HG03045 (cell line): ENCODE measurements around the gene TRIM56.
"Not testable (repeated sequence)": the region's sequence is repeated elsewhere in the genome, so short reads cannot be mapped to it uniquely, and the experiment has no call there.

ENCODE experiments used
- ATAC-seq: cut with Tn5 transposase; IDR thresholded peaks from one replicate; pipeline ENCODE4 v1.9.1; 2021; ENCODE audit warnings: mild to moderate bottlenecking, moderate library complexity; ENCODE audit not compliant: unreplicated experiment

The TRIM56 gene, protein sequence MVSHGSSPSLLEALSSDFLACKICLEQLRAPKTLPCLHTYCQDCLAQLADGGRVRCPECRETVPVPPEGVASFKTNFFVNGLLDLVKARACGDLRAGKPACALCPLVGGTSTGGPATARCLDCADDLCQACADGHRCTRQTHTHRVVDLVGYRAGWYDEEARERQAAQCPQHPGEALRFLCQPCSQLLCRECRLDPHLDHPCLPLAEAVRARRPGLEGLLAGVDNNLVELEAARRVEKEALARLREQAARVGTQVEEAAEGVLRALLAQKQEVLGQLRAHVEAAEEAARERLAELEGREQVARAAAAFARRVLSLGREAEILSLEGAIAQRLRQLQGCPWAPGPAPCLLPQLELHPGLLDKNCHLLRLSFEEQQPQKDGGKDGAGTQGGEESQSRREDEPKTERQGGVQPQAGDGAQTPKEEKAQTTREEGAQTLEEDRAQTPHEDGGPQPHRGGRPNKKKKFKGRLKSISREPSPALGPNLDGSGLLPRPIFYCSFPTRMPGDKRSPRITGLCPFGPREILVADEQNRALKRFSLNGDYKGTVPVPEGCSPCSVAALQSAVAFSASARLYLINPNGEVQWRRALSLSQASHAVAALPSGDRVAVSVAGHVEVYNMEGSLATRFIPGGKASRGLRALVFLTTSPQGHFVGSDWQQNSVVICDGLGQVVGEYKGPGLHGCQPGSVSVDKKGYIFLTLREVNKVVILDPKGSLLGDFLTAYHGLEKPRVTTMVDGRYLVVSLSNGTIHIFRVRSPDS

DNA sequence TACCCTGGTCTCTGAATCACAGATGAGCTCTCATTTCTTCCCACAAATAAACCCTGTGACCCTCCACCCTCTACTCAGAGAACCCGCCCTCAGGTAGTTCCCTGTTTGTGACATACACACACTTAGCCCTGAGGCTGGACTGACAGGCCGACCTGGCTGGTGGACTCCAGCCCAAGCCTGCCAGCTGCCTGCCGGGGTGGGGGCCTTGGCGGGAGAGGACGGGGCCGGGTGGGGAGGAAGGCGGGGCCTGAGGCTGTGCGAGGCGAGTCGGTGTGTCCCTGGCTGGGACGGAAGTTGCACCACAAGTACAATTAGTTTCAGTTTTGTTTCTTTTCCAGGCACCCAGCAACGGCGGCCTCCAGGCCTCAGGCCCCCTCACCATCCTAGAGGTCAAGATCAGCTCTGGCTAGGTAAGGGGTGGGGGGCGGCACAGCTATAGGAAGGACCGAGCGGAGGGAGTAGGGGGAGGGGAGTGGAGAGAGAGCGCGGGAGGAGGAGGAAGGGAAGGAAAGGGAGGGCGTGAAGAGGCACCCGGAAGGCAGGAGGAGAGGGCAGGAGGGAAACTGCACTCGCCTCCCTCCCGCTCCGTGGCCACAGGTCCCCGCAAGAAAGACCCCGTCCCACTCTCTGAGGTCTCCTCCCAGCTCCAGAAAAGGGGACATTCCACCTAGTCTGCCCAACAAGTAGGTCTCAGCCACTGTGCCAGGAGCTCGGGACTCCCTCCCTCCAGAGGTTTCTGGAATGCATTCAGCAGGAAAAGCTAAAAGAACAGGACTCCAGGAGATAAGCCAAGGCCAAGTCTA is at the start of gene TRIM56:
TRIM56 (plus strand) TSS at position 320 of the 803 bp plus-strand sequence. CDS start 1,832 bp downstream, outside the sequence.
- peak; percentile 79 for ATAC-seq

DNA sequence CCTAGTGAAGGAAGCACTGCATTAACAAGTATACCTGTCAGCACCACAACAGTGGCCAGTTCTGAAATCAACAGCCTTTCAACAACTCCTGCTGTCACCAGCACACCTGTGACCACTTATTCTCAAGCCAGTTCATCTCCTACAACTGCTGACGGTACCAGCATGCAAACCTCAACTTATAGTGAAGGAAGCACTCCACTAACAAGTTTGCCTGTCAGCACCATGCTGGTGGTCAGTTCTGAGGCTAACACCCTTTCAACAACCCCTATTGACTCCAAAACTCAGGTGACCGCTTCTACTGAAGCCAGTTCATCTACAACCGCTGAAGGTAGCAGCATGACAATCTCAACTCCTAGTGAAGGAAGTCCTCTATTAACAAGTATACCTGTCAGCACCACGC is 49.3 kb upstream of the TRIM56 start:
- ATAC-seq: no peak

DNA sequence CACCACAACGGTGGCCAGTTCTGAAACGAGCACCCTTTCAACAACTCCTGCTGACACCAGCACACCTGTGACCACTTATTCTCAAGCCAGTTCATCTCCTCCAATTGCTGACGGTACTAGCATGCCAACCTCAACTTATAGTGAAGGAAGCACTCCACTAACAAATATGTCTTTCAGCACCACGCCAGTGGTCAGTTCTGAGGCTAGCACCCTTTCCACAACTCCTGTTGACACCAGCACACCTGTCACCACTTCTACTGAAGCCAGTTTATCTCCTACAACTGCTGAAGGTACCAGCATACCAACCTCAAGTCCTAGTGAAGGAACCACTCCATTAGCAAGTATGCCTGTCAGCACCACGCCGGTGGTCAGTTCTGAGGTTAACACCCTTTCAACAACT is 44.0 kb upstream of the TRIM56 start:
- ATAC-seq: not testable (repeated sequence)

DNA sequence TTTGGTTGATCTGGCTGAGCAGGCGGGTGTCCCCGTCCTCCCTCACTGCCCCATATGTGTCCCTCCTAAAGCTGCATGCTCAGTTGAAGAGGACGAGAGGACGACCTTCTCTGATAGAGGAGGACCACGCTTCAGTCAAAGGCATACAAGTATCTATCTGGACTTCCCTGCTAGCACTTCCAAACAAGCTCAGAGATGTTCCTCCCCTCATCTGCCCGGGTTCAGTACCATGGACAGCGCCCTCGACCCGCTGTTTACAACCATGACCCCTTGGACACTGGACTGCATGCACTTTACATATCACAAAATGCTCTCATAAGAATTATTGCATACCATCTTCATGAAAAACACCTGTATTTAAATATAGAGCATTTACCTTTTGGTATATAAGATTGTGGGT is 26.9 kb upstream of the TRIM56 start:
- ATAC-seq: no peak

DNA sequence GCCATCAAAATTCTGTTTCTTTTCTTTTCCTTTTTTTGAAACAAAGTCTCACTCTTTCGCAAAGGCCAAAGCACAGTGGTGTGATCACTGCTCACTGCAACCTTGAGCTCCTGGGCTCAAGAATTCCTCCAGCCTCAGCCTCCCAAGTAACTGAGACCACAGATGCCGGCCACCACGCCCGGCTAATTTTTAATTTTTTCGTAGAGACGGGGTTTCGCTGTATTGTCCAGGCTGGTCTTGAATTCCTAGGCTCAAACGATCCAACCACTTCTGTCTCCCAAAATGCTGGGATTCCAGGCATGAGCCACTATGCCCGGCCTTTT is 25.7 kb upstream of the TRIM56 start:
- ATAC-seq: no peak

DNA sequence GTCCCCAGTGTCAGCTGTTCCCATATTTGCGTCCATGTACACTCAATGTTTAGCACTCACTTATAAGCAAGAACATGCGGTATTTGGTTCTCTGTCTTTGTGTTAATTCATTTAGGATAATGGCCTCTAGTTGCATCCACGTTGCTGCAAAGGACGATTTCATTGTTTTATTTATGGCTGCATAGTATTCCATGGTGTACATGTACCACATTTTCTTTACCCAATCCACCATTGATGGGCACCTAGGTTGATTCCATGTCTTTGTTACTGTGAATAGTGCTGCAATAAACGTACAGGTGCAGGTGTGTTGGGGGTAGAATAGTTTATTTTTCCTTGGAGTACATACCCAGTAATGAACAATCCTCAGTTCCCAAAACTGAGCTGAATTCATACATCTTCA is 24.3 kb upstream of the TRIM56 start:
- no peak for ATAC-seq

DNA sequence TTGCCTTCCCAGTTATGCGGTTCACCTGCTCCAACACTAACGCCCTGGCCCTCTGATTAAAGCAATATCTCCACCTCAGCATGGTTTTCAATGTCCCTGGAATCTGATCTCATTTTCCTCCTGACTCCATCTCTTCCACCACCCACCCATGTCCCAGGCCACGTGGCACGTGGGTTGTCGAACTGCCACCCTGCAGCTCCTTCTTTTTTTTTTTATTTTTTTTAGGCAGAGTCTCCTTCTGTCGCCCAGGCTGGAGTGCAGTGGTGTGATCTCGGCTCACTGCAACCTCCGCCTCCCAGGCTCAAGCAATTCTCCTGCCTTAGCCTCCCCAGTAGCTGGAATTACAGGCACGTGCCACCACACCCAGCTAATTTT is 21.1 kb upstream of the TRIM56 start:
- not testable (repeated sequence) for ATAC-seq

DNA sequence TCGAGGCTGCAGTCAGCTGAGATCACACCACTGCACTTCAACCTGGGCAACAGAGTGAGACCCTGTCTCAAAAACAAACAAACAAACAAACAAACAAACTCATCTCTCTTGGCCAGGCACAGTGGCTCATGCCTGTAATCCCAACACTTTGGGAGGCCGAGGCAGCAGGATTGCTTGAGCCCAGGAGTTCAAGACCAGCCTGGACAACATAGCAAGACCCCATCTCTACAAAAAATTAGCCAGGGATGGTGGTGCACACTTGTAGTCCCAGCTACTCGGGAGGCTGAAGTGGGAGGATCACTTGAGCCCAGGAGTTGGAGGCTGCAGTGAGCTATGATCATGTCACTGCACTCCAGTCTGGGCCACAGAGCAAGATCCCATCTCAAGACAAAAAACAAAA is 20.1 kb upstream of the TRIM56 start:
- not testable (repeated sequence) for ATAC-seq

DNA sequence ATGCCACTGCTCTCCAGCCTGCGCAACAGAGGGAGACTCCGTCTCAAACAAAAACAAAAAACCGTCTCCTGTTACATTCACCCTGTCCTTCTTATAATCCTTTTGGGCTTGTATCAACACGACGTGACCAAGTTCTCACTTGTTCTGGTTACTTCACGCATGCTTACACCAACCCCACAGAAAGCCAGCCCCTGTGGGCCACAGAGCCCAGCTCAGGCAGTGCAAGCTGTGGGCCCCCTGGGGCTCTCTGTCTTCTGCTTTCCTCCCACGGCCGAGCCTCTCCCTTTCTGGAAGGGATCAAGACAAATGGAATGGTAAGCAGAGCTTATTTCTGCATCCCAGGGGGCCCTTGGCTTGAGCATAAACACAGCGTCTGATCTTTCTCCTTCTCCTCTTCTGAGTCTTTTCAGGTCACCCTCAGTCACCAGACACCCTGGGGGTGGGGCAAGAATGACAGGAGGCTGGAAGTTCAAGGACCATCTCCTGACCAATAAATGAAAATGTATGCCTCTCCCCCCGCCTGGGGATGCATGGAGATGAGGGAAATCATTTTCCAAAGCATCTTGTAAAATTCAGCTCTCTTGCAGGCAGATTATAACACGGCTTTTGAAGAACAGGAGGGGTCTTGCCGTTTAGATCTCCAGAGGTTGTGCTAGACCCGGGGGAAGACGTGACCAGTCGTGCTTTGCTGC is 19.0 kb upstream of the TRIM56 start:
- no peak for ATAC-seq

DNA sequence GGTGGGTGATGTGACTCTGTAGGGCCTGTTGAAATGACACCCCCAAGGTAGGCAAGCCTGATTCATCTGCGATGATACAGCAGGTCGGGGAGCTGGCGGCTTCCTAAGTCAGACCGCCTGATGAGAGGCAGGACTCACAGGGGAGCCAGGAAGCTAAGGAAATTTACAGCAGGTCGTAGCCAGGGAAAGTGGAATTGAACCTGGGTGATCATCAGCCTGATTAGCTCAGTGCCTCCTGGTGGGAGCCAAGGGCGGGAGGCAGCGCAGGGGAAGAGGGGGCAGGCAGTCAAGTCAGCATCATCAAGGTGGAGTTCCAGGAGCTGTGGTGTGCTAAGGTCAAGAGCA is 18.5 kb upstream of the TRIM56 start:
- no peak for ATAC-seq

DNA sequence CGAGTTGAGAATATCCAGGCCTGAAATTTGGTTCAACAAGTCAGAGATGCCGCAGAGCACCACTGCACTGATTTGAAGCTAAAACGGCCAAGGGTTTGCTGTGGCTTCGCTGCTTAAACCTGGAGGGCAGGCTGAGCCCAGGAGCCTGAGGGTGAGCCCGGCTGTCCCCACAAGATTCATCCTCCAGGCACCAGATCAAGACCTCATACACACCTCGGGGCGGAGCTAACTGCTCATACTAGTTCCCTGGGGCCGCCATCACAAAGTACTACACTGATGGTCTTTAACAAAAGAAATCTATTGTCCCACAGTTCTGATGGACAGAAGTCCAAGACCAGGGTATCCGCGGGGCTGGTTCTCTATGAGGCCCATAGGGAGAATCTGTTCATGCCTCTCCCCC is 16.9 kb upstream of the TRIM56 start:
- no peak for ATAC-seq

DNA sequence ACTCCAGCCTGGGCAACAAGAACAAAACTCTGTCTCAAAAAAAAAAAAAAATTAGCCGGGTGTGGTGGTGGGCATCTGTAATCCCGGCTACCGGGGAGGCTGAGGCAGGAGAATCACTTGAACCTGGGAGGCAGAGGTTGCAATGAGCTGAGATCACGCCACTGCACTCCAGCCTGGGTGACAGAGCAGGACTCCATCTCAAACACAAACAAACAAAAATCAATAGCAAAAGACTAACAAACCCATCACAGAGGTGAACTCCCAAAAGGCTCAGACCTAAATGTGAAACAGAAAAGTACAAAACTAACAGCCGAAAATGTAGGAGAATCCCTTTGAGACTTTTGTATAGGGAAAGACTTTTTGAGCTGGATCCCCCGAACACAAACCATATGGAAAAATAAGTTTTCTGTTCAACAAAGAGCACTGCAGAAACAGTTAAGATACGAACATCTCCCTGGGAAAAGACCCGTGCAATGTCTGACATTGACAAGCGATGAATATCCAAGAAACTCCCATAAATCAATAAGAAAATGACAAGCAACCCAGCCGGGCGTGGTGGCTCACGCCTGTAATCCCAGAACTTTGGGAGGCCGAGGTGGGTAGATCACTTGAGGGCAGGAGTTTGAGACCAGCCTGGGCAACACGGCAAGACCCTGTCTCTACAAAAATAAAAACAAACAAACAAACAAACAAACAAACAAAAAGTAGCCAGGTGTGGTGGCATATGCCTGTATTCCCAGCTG is 13.7 kb upstream of the TRIM56 start:
- not testable (repeated sequence) for ATAC-seq

DNA sequence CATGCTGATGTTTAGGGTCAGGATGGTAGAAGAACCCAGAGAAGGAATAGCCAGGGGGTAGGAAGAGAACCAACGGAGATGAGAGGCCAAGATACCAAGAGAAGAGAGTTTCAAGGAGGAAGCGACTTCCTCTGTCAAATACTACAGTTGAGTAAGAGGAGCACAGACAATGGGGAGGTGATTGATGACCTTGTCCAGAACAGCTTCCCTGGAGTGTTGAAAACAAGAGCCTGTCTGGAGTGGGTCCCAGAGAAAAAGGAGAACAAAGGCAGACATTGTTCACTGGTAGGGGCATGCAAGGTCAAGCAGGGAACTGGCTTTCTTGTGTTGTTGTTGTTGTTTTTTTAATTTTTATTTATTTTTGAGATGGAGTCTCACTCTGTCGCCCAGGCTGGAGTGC is 9.6 kb upstream of the TRIM56 start:
- ATAC-seq: no peak

DNA sequence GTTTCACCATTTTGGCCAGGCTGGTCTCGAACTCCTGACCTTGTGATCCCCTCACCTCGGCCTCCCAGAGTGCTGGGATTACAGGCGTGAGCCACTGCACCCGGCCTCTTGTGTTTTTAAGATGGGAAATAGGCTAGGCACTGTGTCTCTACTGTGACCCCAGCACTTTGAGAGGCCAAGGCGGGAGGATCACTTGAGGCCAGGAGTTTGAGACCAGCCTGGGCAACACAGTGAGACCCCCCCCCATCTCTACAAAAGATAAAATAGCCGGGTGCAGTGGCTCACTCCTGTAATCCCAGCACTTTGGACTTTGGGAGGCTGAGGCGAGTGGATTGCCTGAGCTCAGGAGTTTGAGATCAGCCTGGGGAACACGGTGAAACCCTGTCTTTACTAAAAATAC is 9.1 kb upstream of the TRIM56 start:
- not testable (repeated sequence) for ATAC-seq

DNA sequence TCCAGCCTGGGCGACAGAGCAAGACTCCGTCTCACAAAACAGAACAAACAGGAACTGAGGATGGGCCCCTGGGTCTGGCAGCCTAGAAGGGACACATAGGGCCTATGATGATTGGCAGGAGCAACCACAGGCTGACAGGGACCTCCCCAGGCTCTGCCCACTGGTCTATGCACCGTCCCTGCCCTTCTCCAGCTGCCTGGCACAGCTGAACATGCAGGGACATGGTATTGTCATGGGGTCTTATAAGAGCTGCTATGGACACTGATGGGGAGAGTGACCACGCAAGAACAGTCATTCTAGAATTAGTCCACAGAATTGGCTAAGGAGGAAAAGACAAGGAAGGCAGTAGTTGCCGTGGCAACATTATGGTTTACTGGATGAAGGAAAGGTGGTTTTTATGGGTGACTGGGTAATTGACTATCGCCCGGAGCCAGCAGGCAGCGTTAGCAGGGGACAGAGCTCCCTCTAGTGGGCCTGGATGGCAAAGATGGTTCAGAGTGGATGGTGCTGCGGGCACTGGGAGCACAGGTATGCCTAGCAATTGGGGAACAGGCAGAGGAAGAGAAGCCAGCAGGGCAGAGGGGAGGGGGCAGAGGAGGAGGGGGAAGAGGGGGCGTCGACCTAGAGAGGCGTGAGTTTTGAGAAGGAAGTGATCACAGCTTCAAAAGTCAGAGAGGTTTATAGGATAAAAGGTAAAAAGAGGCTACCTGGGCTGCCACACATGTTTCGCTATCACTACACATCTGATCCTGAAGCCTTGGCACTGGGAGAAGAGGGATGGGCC is 7.8 kb upstream of the TRIM56 start:
- peak; percentile 76 for ATAC-seq

DNA sequence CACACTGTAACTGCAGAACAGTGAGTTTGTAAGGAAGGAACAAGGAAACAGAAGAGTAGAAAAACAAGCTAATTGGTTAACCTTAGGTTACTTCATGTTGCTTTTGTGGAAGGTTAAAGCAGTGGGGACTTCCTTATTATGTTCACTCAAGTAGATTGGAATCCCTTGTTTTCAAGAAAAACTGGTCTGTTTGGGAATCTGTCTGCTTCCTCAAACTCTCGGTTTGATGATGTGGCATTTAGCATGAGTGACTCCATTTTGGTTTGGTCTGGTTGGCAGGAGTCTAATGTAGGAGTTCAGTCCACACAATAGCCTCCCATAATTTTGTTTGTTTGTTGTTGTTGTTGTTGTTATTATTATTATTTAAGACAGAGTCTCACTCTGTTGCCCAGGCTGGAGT is 3.8 kb upstream of the TRIM56 start:
- ATAC-seq: no peak

DNA sequence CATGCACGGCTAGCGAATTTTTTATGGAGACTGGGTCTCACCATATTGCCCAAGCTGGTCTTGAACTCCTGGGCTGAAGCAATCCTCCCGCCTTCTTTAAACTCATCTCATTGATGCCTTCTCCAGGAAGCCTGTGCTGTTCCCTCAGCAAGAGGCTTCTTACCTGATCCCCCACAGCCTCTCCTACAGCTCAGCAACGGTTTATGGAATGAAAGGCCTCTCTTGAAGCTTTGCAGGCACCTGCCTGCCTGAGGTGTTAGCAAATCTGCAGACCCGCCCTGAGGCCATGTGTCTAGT is 468 bp upstream of the TRIM56 start:
- ATAC-seq: no peak

DNA sequence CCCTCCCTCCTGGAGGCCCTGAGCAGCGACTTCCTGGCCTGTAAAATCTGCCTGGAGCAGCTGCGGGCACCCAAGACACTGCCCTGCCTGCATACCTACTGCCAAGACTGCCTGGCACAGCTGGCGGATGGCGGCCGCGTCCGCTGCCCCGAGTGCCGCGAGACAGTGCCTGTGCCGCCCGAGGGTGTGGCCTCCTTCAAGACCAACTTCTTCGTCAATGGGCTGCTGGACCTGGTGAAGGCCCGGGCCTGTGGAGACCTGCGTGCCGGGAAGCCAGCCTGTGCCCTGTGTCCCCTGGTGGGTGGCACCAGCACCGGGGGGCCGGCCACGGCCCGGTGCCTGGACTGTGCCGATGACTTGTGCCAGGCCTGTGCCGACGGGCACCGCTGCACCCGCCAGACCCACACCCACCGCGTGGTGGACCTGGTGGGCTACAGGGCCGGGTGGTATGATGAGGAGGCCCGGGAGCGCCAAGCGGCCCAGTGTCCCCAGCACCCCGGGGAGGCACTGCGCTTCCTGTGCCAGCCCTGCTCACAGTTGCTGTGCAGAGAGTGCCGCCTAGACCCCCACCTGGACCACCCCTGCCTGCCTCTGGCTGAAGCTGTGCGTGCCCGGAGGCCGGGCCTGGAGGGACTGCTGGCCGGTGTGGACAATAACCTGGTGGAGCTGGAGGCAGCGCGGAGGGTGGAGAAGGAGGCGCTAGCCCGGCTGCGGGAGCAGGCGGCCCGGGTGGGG is 2.2 kb downstream of the TRIM56 start:
- ATAC-seq: no peak

DNA sequence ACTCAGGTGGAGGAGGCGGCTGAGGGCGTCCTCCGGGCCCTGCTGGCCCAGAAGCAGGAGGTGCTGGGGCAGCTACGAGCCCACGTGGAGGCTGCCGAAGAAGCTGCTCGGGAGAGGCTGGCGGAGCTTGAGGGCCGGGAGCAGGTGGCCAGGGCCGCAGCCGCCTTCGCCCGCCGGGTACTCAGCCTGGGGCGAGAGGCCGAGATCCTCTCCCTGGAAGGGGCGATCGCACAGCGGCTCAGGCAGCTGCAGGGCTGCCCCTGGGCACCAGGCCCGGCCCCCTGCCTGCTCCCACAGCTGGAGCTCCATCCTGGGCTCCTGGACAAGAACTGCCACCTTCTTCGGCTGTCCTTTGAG is 2.8 kb downstream of the TRIM56 start:
- no peak for ATAC-seq
